Fibroblast of peridontal ligament (primary cell): ENCODE measurements around the gene SLC9B1.
"Not testable (repeated sequence)": the region's sequence is repeated elsewhere in the genome, so short reads cannot be mapped to it uniquely, and the experiment has no call there.

Source experiments
- DNase-seq: peaks from one replicate; pipeline ENCODE4 v3.0.0-alpha.2; 2010; ENCODE audit errors: extremely low read depth

Gene SLC9B1

GRCh38 chr4:102878349-102878748, 141.2 kb downstream of the SLC9B1 start:
- peak; percentile 73 for DNase-seq

- not testable (repeated sequence) for DNase-seq
Measured at GRCh38 chr4:102877477-102878106, 141.9 kb downstream of the SLC9B1 start.

- no peak for DNase-seq
Measured at GRCh38 chr4:102871772-102872171, 147.7 kb downstream of the SLC9B1 start.

DNA sequence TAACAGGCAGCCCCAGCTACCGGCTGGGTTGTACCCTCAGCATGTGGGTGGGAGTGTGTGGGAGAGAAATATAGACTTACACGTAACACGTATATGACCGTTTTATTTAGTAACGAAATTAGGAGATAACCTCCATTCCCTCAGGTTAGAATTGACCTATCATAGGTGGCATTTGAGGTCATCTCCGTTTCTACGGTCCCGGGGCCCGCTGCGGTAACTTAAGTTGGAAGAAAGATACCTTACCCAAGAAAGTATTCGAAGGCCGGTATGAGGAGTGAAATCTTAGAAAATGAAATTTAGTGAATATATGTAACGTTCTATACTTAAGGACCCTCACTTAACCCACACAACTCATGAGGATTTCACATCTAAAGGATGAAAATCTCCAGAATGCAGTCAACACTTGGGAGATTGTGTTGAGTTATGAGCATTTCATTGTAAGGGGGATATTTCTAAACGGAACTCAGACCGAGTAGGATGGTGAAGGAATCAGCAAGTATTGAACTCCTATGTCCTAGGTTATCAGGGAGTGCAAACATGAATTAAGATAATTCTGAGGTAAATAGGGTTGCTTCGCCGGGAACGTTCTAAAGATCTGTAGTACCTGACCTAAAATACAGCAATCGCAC, 149.8 kb downstream of the SLC9B1 start:
- peak; percentile 32 for DNase-seq

- peak; percentile 85 for DNase-seq
Measured at GRCh38 chr4:102868781-102869568, 150.5 kb downstream of the SLC9B1 start, which contains the start of gene CISD2. TSS of gene CISD2 (plus strand) at chr4:102868992. CDS start at chr4:102869085, 93 bp downstream.

GRCh38 chr4:102868153-102868780, 151.2 kb downstream of the SLC9B1 start:
- no peak for DNase-seq

DNA sequence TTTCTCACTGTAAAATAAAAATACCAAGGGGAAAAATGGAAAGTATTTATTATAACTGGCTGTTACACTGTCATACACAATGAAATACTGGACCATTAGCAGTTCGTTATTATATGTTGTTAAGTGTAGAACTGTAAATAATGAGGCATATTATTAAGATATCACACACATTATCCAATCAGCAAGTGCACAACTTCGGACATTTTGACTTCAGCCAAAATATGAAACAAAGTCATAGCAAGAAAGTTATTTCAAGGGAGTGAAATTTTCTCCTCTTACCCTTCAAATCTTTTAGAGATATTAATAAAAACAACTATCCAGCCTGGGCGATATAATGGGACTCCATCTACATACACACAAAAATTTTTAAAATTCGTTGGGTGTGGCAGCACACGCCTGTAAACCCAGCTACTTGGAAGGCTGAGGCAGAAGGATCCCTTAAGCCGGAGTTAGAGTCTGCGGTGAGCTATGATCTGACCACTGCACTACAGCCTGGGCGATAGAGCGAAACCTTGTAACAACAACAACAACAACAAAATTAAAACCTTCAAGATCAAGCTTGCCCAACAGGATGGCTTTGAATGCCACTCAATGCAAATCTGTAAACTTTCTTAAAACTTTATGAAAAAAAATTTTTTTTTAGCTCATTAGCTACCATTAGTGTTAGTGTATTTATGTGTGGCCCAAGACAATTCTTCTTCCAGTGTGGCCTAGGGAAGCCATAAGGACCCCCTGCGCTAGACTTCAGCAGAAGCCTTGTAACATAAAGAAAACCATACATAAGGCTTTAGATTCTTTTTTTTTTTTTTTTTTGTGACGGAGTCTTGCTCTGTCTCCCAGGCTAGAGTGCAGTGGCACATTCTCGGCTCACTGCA, 152.0 kb downstream of the SLC9B1 start:
- no peak for DNase-seq

DNA sequence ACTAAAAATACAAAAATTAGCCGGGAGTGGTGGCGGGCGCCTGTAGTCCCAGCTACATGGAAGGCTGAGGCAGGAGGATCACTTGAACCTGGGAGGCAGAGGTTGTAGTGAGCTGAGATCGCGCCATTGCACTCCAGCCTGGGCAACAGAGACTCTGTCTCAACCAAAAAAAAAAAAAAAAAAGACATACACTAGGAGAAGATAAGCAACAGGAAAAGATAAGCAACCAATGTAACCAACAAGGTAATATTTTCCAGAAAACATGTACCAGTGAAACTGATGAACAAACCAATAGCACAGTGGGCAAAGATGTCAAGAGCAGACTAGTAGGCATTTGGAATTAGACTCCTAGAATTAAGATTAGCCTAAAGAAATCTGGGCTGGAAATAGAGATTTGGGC, 154.2 kb downstream of the SLC9B1 start:
- DNase-seq: not testable (repeated sequence)

DNA sequence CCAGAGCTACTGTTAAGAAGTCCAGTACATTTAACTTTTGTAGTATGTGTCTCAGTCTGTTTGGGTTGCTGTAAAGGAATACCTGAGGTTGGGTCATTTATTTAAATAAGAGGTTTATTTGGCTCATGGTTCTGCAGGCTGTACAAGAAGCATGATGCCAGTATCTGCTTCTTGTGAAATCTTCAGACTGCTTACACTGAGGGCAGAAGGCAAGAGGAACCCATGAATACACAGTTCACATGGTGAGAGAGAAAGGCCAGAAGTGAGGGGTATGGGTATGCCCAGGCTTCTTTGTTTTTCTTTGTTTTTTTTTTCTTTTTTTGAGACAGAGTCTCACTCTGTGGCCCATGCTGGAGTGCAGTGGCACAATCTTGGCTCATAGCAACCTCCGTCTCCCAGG, 156.8 kb downstream of the SLC9B1 start:
- DNase-seq: no peak

GRCh38 chr4:102862016-102862415, 157.5 kb downstream of the SLC9B1 start:
- DNase-seq: no peak

DNA sequence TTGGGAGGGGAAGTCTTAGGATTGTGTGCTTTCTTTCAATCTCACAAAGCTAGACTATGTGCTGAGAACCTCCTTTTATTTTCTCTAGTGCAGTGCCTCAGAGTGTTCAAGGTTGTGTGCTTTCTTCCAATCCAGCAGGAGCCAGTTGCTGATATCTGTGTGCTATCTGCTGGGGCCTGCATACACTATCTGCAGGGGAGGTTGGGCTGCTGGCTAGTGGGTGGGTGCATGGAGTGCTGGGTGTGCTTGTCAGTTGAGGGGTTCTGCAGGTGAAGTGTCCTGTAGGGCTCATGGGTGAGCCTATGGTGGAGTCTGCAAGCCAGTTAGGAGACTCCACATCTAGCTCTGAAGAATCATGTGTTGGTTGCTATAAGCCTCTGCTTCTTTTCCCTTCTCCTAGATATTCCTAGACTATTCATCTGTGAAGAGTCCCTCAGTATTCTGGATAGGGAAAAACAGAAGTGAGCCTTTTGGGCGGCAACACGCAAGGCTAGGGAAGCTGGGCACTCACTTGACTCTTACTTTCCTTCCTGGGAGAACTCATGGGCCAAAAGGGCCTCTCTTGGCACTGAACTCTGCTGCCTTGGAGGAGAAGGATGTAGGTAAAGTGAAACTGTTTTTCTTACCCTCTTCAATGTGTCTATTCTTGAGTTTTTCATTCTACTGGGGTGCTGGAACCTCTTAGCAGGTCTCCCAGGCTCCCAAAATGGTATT, 158.7 kb downstream of the SLC9B1 start:
- DNase-seq: no peak

DNA sequence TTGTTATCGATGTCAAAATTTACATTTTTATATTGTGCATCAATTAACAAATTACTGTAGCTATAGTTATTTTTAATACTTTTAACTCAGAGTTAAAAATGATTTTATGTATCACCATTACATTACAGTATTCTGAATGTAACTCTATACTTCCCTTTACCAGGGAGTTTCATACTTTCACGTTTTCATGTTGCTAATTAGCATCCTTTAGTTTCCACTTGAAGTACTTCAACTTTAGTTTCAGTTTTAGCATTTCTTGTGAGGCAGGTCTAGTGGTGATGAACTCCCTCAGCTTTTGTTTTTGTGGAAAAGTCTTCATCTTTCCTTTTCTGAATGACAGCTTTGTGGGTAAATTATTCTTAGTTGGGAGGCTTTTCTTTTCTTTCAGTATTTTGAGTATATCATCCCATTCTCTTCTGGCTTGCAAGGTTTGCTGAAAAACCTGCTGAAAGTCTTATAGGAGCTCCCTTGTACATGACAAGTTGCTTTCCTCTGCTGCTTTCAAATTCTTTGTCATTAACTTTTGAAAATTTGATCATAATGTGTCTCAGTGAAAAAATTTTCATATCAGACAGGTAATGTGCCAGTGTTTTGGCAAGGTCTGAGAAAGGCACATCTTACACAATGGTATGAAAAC, 160.6 kb downstream of the SLC9B1 start:
- no peak for DNase-seq
